Hippocampal formation (tissue), 2 donors: Measurements from ENCODE around the gene CPSF6.

ENCODE experiments used
- DNase-seq, 2 donors: peaks; one replicate each; lab custom pipeline; 2025; lab: John Stamatoyannopoulos, UW

CPSF6 gene

GRCh38 chr12:69321351-69321750 is 82.0 kb downstream of the CPSF6 start:
- no peak for DNase-seq
